SK-N-SH (cell line): ENCODE measurements around the gene DLG2. TPM values are rescaled to one million over a fixed set of nuclear protein-coding genes. Genes with fewer than 3 reads are reported as not detected.

Source experiments
- CTCF ChIA-PET: fragments of 300-600, 350-600 bp; formaldehyde crosslinking; extraction: SDS; loops from one replicate; lab custom pipeline; 2021; lab: Yijun Ruan, JAX
- POLR2A ChIA-PET: fragments of 350-600 bp; sonication (Branson Sonifier 250); formaldehyde crosslinking; extraction: SDS; loops from one replicate; lab custom pipeline; 2020; ENCODE audit warnings: antibody characterized with exemption, inconsistent platforms; lab: Yijun Ruan, JAX
- DNase-seq: peaks from one replicate; pipeline ENCODE4 v3.0.0; 2012
- H2AFZ ChIP-seq: fragments of 200-600 bp; sonication (generic); 2 replicates; pipeline ENCODE4 v1.8.1; 2016; ENCODE audit warnings: antibody characterized with exemption, mild to moderate bottlenecking, low read depth
- H3F3A ChIP-seq: fragments of 200-600 bp; sonication (generic); replicated peaks from 2 replicates; pipeline ENCODE3; 2016; ENCODE audit warnings: antibody characterized with exemption, mild to moderate bottlenecking; ENCODE audit not compliant: insufficient read depth
- H3K27ac ChIP-seq, 2 experiments: fragments of 200-500 bp in 1 of 2; fragments of 200-600 bp in 1 of 2; sonication (Bioruptor generic) in 1 of 2; sonication (generic), shearing (Covaris generic) in 1 of 2; 2 replicates each; pipeline versions ENCODE4 v1.5.1 to v1.6.1; 2014 to 2016; ENCODE audit warnings: low read depth in 2 of 2, inconsistent platforms in 1 of 2, low read length in 1 of 2, mild to moderate bottlenecking in 1 of 2, mixed read lengths in 1 of 2
- H3K27me3 ChIP-seq: fragments of 200-600 bp; sonication (generic), shearing (Covaris generic); 2 replicates; pipeline ENCODE4 v1.6.1; 2016; ENCODE audit warnings: mixed run types; ENCODE audit not compliant: insufficient read depth
- H3K36me3 ChIP-seq, 2 experiments: fragments of 200-500 bp in 1 of 2; fragments of 200-600 bp in 1 of 2; sonication (Bioruptor generic) in 1 of 2; sonication (generic) in 1 of 2; replicated peaks in 1 of 2; 2 replicates each; pipeline versions ENCODE3 to v1.5.1; 2014 to 2016; ENCODE audit warnings: low read length in 1 of 2, mild to moderate bottlenecking in 1 of 2; ENCODE audit not compliant: insufficient read depth in 2 of 2, control insufficient read depth in 1 of 2
- H3K4me1 ChIP-seq, 2 experiments: fragments of 200-500 bp in 1 of 2; fragments of 200-600 bp in 1 of 2; sonication (Bioruptor generic) in 1 of 2; sonication (generic), shearing (Covaris generic) in 1 of 2; 2 replicates each; pipeline versions ENCODE4 v1.5.1 to v1.6.1; 2014 to 2016; ENCODE audit warnings: low read depth in 1 of 2, low read length in 1 of 2, mixed run types in 1 of 2; ENCODE audit not compliant: insufficient read depth in 2 of 2, control insufficient read depth in 1 of 2
- H3K4me2 ChIP-seq: fragments of 200-600 bp; sonication (generic), shearing (Covaris generic); 2 replicates; pipeline ENCODE4 v1.6.1; 2017; ENCODE audit warnings: mixed run types
- H3K4me3 ChIP-seq, 2 experiments: fragments of 200-500 bp in 1 of 2; fragments of 200-600 bp in 1 of 2; sonication (Bioruptor generic) in 1 of 2; sonication (generic), shearing (Covaris generic) in 1 of 2; 2 replicates each; pipeline versions ENCODE4 v1.5.1 to v1.8.1; 2014 to 2016; ENCODE audit warnings: low read depth in 2 of 2, inconsistent platforms in 1 of 2, low read length in 1 of 2, mild to moderate bottlenecking in 1 of 2, mixed read lengths in 1 of 2, moderate library complexity in 1 of 2
- H3K79me2 ChIP-seq: fragments of 200-600 bp; sonication (generic); 2 replicates; pipeline ENCODE4 v1.8.1; 2017; ENCODE audit warnings: mild to moderate bottlenecking; ENCODE audit not compliant: insufficient read depth
- H3K9ac ChIP-seq: fragments of 200-600 bp; sonication (generic); 2 replicates; pipeline ENCODE4 v1.6.1; 2017; ENCODE audit warnings: mixed run types
- H3K9me2 ChIP-seq: fragments of 200-600 bp; sonication (generic); 2 replicates; pipeline ENCODE4 v1.6.1; 2017; ENCODE audit warnings: mixed run types
- H3K9me3 ChIP-seq: fragments of 200-600 bp; sonication (generic); 2 replicates; pipeline ENCODE4 v1.6.1; 2017; ENCODE audit warnings: mixed run types, mild to moderate bottlenecking, moderate library complexity
- H4K20me1 ChIP-seq: fragments of 200-600 bp; sonication (generic); 2 replicates; pipeline ENCODE4 v1.6.1; 2017; ENCODE audit warnings: mild to moderate bottlenecking, mixed run types; ENCODE audit not compliant: insufficient read depth
- EP300 ChIP-seq, 2 experiments: IDR thresholded peaks; 2 replicates each; pipeline versions ENCODE4 v1.4.0 to v1.6.1; 2012; ENCODE audit warnings: borderline replicate concordance in 1 of 2, low read depth in 1 of 2, low read length in 1 of 2
- FOXJ3 ChIP-seq: sonication (generic); formaldehyde crosslinking; IDR thresholded peaks from 2 replicates; pipeline ENCODE4 v1.5.1; 2020; ENCODE audit warnings: mild to moderate bottlenecking, missing genetic modification reagents
- GABPA ChIP-seq: IDR thresholded peaks from 2 replicates; pipeline ENCODE4 v1.4.0; 2012; ENCODE audit warnings: low read depth, mild to moderate bottlenecking
- MEF2A ChIP-seq: IDR thresholded peaks from 2 replicates; pipeline ENCODE4 v1.4.0; 2012; ENCODE audit warnings: low read depth, borderline replicate concordance
- MXI1 ChIP-seq: IDR thresholded peaks from 2 replicates; pipeline ENCODE4 v1.6.1; 2012; ENCODE audit warnings: mild to moderate bottlenecking, low read depth, low read length, improper control_type of control experiment
- NRF1 ChIP-seq: IDR thresholded peaks from 2 replicates; pipeline ENCODE4 v1.6.1; 2012; ENCODE audit warnings: low read depth, mild to moderate bottlenecking, low read length
- RFX5 ChIP-seq: IDR thresholded peaks from 2 replicates; pipeline ENCODE4 v1.6.1; 2012; ENCODE audit warnings: mild to moderate bottlenecking, improper control_type of control experiment, low read length
- SMC3 ChIP-seq: IDR thresholded peaks from 2 replicates; pipeline ENCODE4 v1.6.1; 2012; ENCODE audit warnings: low read depth, low read length, improper control_type of control experiment
- TCF12 ChIP-seq: IDR thresholded peaks from 2 replicates; pipeline ENCODE4 v1.4.0; 2012
- TEAD4 ChIP-seq: IDR thresholded peaks from 2 replicates; pipeline ENCODE4 v1.4.0; 2012; ENCODE audit warnings: mild to moderate bottlenecking, borderline replicate concordance; ENCODE audit not compliant: insufficient read depth
- WGBS: methylation state at CpG from one replicate; pipeline ENCODE4 v1.1.6; 2017; ENCODE audit warnings: low lambda C conversion rate; 5-methylcytosine and 5-hydroxymethylcytosine counted together
- polyA plus RNA-seq, 3 experiments: library from polyadenylated mRNA; depleted of rRNA; stranded (reverse); fragments of >200 nt; gene quantifications; 2 replicates each; pipeline ENCODE4 v1.2.3, GENCODE V29; 2012
- TF ChIP-seq, protein P1 (sequence below): IDR thresholded peaks from 2 replicates; pipeline ENCODE4 v1.4.0; 2012; ENCODE audit warnings: low read depth
- TF ChIP-seq, protein P2 (sequence below): fragments of 150-350 bp; IDR thresholded peaks from 2 replicates; pipeline ENCODE4 v1.6.1; 2016; ENCODE audit warnings: mild to moderate bottlenecking, low read depth, low read length
- TF ChIP-seq, protein P3 (sequence below): fragments of 200-600 bp; sonication (generic); IDR thresholded peaks from 2 replicates; pipeline ENCODE4 v1.6.1; 2017; ENCODE audit warnings: antibody characterized with exemption, mild to moderate bottlenecking, moderate library complexity
- TF ChIP-seq, protein P4 (sequence below): IDR thresholded peaks from 2 replicates; pipeline ENCODE4 v1.4.0; 2012; ENCODE audit warnings: low read depth, borderline replicate concordance

The DLG2 gene
- polyA plus RNA-seq, 1 of the 3 experiments (the other 2 are of a cell fraction) = 0.21 TPM

DNA sequence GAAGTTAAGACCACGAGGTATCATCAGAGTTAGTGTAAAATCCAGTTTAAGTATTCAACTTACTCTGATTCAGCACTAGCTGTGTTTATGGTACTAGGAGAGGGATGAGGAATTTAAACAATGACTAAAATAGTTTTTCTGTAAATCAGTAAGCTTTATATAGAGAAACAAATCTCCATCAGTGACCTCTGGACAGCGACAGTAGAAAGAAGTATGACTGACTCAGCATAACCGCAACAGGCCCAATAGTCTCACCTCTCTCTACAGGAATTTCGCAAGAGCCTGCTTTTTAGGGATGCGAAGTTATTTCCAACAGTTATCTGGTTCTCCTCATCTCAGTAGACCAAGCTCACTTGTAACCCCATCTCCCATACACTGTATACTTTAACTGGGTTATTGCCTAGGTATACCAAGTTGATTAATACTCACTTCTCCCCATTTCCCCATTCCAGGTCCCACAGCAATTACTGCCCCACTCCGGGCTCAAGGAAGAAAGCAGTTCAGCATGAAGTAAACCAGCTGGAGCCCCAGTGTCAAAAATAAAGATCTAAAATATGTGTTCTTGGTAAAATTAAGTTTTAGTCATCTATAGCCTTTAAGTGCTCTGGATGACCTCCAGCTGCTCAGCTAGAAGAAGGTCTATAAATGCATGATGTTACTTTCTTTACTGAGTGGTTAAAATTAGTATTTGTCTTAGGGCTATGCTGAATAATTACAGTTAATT lies 1570.3 kb downstream of the DLG2 start:
- Histone ChIP-seq H3K27ac (no peak overlapping the region), H3K9me2 (no peaks in the 10 kb centered on the region), H4K20me1 (no peaks in the 10 kb centered on the region), H3K79me2 (no peaks in the 10 kb centered on the region), H3K9me3 (no peaks in the 10 kb centered on the region), H3K4me3 (no peak overlapping the region), H3K9ac (no peak overlapping the region)
- 55% methylated on average over 6 of the region's 6 CpGs for WGBS
- TF ChIP-seq NRF1 = no peak
- TF ChIP-seq TEAD4 = no peak
- TF ChIP-seq, protein P1, sequence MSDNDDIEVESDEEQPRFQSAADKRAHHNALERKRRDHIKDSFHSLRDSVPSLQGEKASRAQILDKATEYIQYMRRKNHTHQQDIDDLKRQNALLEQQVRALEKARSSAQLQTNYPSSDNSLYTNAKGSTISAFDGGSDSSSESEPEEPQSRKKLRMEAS = no peak
- TF ChIP-seq, protein P2, sequence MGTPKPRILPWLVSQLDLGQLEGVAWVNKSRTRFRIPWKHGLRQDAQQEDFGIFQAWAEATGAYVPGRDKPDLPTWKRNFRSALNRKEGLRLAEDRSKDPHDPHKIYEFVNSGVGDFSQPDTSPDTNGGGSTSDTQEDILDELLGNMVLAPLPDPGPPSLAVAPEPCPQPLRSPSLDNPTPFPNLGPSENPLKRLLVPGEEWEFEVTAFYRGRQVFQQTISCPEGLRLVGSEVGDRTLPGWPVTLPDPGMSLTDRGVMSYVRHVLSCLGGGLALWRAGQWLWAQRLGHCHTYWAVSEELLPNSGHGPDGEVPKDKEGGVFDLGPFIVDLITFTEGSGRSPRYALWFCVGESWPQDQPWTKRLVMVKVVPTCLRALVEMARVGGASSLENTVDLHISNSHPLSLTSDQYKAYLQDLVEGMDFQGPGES = no peak
- TF ChIP-seq MEF2A = no peak
- TF ChIP-seq, protein P3, sequence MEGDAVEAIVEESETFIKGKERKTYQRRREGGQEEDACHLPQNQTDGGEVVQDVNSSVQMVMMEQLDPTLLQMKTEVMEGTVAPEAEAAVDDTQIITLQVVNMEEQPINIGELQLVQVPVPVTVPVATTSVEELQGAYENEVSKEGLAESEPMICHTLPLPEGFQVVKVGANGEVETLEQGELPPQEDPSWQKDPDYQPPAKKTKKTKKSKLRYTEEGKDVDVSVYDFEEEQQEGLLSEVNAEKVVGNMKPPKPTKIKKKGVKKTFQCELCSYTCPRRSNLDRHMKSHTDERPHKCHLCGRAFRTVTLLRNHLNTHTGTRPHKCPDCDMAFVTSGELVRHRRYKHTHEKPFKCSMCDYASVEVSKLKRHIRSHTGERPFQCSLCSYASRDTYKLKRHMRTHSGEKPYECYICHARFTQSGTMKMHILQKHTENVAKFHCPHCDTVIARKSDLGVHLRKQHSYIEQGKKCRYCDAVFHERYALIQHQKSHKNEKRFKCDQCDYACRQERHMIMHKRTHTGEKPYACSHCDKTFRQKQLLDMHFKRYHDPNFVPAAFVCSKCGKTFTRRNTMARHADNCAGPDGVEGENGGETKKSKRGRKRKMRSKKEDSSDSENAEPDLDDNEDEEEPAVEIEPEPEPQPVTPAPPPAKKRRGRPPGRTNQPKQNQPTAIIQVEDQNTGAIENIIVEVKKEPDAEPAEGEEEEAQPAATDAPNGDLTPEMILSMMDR = no peak
- TF ChIP-seq GABPA = no peak
- TF ChIP-seq, protein P4, sequence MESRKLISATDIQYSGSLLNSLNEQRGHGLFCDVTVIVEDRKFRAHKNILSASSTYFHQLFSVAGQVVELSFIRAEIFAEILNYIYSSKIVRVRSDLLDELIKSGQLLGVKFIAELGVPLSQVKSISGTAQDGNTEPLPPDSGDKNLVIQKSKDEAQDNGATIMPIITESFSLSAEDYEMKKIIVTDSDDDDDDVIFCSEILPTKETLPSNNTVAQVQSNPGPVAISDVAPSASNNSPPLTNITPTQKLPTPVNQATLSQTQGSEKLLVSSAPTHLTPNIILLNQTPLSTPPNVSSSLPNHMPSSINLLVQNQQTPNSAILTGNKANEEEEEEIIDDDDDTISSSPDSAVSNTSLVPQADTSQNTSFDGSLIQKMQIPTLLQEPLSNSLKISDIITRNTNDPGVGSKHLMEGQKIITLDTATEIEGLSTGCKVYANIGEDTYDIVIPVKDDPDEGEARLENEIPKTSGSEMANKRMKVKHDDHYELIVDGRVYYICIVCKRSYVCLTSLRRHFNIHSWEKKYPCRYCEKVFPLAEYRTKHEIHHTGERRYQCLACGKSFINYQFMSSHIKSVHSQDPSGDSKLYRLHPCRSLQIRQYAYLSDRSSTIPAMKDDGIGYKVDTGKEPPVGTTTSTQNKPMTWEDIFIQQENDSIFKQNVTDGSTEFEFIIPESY = no peak
- no peak for TF ChIP-seq SMC3
- no peak for TF ChIP-seq MXI1
- no peak for TF ChIP-seq TCF12
- no peak for TF ChIP-seq EP300 (IDR thresholded peaks at IDR 0.05; ENCODE audit: borderline replicate concordance in 1 of 2, low read depth in 1 of 2, low read length in 1 of 2)
- TF ChIP-seq FOXJ3 (CRISPR knock-in tag) = no peak
- TF ChIP-seq RFX5 = no peak
- TF ChIP-seq, all 33 proteins: peak for 0
- no peak for DNase-seq
- POLR2A ChIA-PET = no interaction called here
- Histone ChIP-seq H3K27me3 (no peaks in the 10 kb centered on the region), H3K4me1 (no peaks in the 10 kb centered on the region), H2AFZ (no peak overlapping the region), H3K36me3 (no peaks in the 10 kb centered on the region), H3K4me2 (no peak overlapping the region), H3F3A (no peaks in the 10 kb centered on the region)
- CTCF ChIA-PET = interaction anchor here (1.0 to 1.1 kb wide), 2 partner anchors 21 to 24 kb away, joined by 3 read pairs; no protein-coding TSS in a partner anchor
